A549 (cell line): ENCODE data around the gene FOXO3. TPM values are rescaled to one million over a fixed set of nuclear protein-coding genes. Genes with fewer than 3 reads are reported as not detected.
A peak's percentile ranks its signal among the peaks of the same experiment; 100 is the strongest.

Experiments used
- ATAC-seq, 2 experiments: fragments of 200-7000 bp in 1 of 2; fragments of >200 bp in 1 of 2; cut with Nextera tagmentation in 1 of 2; cut with Tn5 transposase in 1 of 2; 3 replicates each; pipeline versions ENCODE4 v1.8.0 to v1.9.1; 2018 to 2020; ENCODE audit warnings: mild to moderate bottlenecking in 1 of 2, moderate library complexity in 1 of 2
- CTCF ChIA-PET: fragments of 300-600 bp; sonication (Branson Sonifier 250); formaldehyde crosslinking; extraction: SDS; loops from one replicate; lab custom pipeline; 2021; ENCODE audit warnings: antibody characterized with exemption, inconsistent platforms; lab: Yijun Ruan, JAX
- POLR2A ChIA-PET: fragments of 350-600 bp; formaldehyde crosslinking; extraction: SDS; loops from one replicate; lab custom pipeline; 2021; ENCODE audit warnings: antibody characterized with exemption, inconsistent platforms; lab: Yijun Ruan, JAX
- DNase-seq, 2 experiments: peaks; one replicate each; pipeline versions ENCODE4 v3.0.0 to v3.0.0-alpha.2; 2011 to 2016; ENCODE audit warnings: low read depth in 1 of 2, low spot score in 1 of 2
- FAIRE-seq: peaks from 2 replicates; lab custom pipeline; 2011; peaks lifted over from hg19 to GRCh38; lab: Jason Lieb, UNC
- H3K27ac ChIP-seq, 2 experiments: fragments of >200 bp; sonication (Bioruptor Twin); formaldehyde crosslinking; 3 replicates each; pipeline ENCODE4 v1.5.1; 2016 to 2017
- H3K4me1 ChIP-seq: fragments of >200 bp; sonication (Bioruptor Twin); formaldehyde crosslinking; 3 replicates; pipeline ENCODE4 v1.6.1; 2016
- H3K4me2 ChIP-seq: fragments of >200 bp; sonication (Bioruptor Twin); formaldehyde crosslinking; 3 replicates; pipeline ENCODE4 v1.6.1; 2016
- H3K4me3 ChIP-seq: fragments of >200 bp; sonication (Bioruptor Twin); formaldehyde crosslinking; 3 replicates; pipeline ENCODE4 v1.5.1; 2016
- H3K9me3 ChIP-seq: fragments of >200 bp; sonication (Bioruptor Twin); formaldehyde crosslinking; 3 replicates; pipeline ENCODE4 v1.6.1; 2016
- BHLHE40 ChIP-seq: IDR thresholded peaks from 2 replicates; pipeline ENCODE4 v1.6.1; 2012; ENCODE audit warnings: low read depth, low read length, inconsistent platforms
- CBX2 ChIP-seq: fragments of 200-600 bp; sonication (generic); IDR thresholded peaks from 2 replicates; pipeline ENCODE4 v1.6.1; 2016; ENCODE audit warnings: low read depth, mild to moderate bottlenecking, borderline replicate concordance
- CBX8 ChIP-seq: fragments of 200-600 bp; sonication (generic); IDR thresholded peaks from 2 replicates; pipeline ENCODE4 v1.6.1; 2016
- CHD2 ChIP-seq: fragments of 150-350 bp; IDR thresholded peaks from 2 replicates; pipeline ENCODE4 v1.6.1; 2014; ENCODE audit warnings: low read length; ENCODE audit not compliant: partially characterized antibody
- CHD4 ChIP-seq: fragments of 200-600 bp; sonication (generic); IDR thresholded peaks from 2 replicates; pipeline ENCODE4 v1.6.1; 2016; ENCODE audit warnings: antibody characterized with exemption, mild to moderate bottlenecking, borderline replicate concordance
- EHMT2 ChIP-seq: fragments of 200-600 bp; sonication (generic); IDR thresholded peaks from 2 replicates; pipeline ENCODE4 v1.6.1; 2016; ENCODE audit warnings: antibody characterized with exemption, low read depth, mild to moderate bottlenecking, moderate library complexity
- EP300 ChIP-seq, 2 experiments: fragments of >200 bp; sonication (Bioruptor Twin); formaldehyde crosslinking; IDR thresholded peaks; 2 replicates in 1 of 2; 3 replicates in 1 of 2; pipeline ENCODE4 v1.6.1; 2016 to 2017
- ESRRA ChIP-seq: fragments of 150-350 bp; IDR thresholded peaks from 2 replicates; pipeline ENCODE4 v1.6.1; 2014; ENCODE audit warnings: mild to moderate bottlenecking, low read length, borderline replicate concordance
- FOSL2 ChIP-seq, 2 experiments: fragments of 450-650 bp in 1 of 2; fragments of >200 bp in 1 of 2; sonication (Bioruptor Twin) in 1 of 2; formaldehyde crosslinking; IDR thresholded peaks; 2 replicates each; pipeline versions ENCODE4 v1.5.0 to v1.6.1; 2016 to 2020; ENCODE audit warnings: mild to moderate bottlenecking in 1 of 2, moderate library complexity in 1 of 2
- FOXS1 ChIP-seq: fragments of 250-450 bp; sonication (Bioruptor Pico); IDR thresholded peaks from 2 replicates; pipeline ENCODE4 v1.5.0; 2020; ENCODE audit warnings: mild to moderate bottlenecking, moderate library complexity
- HEYL ChIP-seq: fragments of 250-450 bp; sonication (Bioruptor Pico); IDR thresholded peaks from 2 replicates; pipeline ENCODE4 v1.8.0; 2021; ENCODE audit warnings: mild to moderate bottlenecking, moderate library complexity
- HMGXB4 ChIP-seq: fragments of 250-450 bp; sonication (Bioruptor Pico); IDR thresholded peaks from 2 replicates; pipeline ENCODE4 v1.5.0; 2021; ENCODE audit warnings: mild to moderate bottlenecking, moderate library complexity, borderline replicate concordance
- KDM1A ChIP-seq: fragments of 200-600 bp; sonication (generic); IDR thresholded peaks from 2 replicates; pipeline ENCODE4 v1.6.1; 2016; ENCODE audit warnings: low read depth, mild to moderate bottlenecking
- MAZ ChIP-seq: fragments of 150-350 bp; IDR thresholded peaks from 2 replicates; pipeline ENCODE4 v1.6.1; 2014; ENCODE audit warnings: antibody characterized with exemption, low read depth, low read length, borderline replicate concordance
- MYC ChIP-seq: IDR thresholded peaks from 2 replicates; pipeline ENCODE4 v1.6.1; 2012; ENCODE audit warnings: mild to moderate bottlenecking, inconsistent platforms, low read length, improper control_type of control experiment, borderline replicate concordance
- NFE2L2 ChIP-seq: fragments of 150-350 bp; conservative IDR thresholded peaks from 2 replicates; pipeline ENCODE4 v1.6.1; 2014; ENCODE audit warnings: low read length
- NPAS2 ChIP-seq: fragments of 250-450 bp; sonication (Bioruptor Pico); IDR thresholded peaks from 2 replicates; pipeline ENCODE4 v1.8.0; 2022; ENCODE audit warnings: mild to moderate bottlenecking, moderate library complexity, borderline replicate concordance
- PBX3 ChIP-seq: IDR thresholded peaks from 2 replicates; pipeline ENCODE4 v1.6.1; 2012
- PHF8 ChIP-seq: fragments of 200-600 bp; sonication (generic); IDR thresholded peaks from 2 replicates; pipeline ENCODE4 v1.6.1; 2016; ENCODE audit warnings: low read depth, mild to moderate bottlenecking, antibody characterized with exemption, moderate library complexity, borderline replicate concordance
- POLR2A ChIP-seq: IDR thresholded peaks from 2 replicates; pipeline ENCODE4 v1.6.1; 2012; ENCODE audit warnings: mild to moderate bottlenecking, low read length
- RNF2 ChIP-seq: fragments of 200-600 bp; sonication (generic); IDR thresholded peaks from 2 replicates; pipeline ENCODE4 v1.6.1; 2016; ENCODE audit warnings: low read depth, mild to moderate bottlenecking, antibody characterized with exemption, moderate library complexity, borderline replicate concordance
- USF2 ChIP-seq: fragments of 450-650 bp; IDR thresholded peaks from 2 replicates; pipeline ENCODE4 v1.6.1; 2014; ENCODE audit warnings: antibody characterized with exemption
- ZFP36 ChIP-seq: fragments of 450-650 bp; IDR thresholded peaks from 2 replicates; pipeline ENCODE4 v1.6.1; 2014; ENCODE audit warnings: borderline replicate concordance; ENCODE audit not compliant: partially characterized antibody
- ZSCAN20 ChIP-seq: fragments of 250-450 bp; sonication (Bioruptor Pico); IDR thresholded peaks from 2 replicates; pipeline ENCODE4 v1.8.0; 2022; ENCODE audit warnings: mild to moderate bottlenecking, moderate library complexity
- WGBS: methylation state at CpG from one replicate; pipeline ENCODE4 v1.1.6; 2017; ENCODE audit errors: missing lambda C conversion rate; 5-methylcytosine and 5-hydroxymethylcytosine counted together
- polyA plus RNA-seq, 4 experiments: library from polyadenylated mRNA; depleted of rRNA in 3 of 4; stranded (reverse); fragments of >200 nt; fragmentation: RNase III in 1 of 4; extraction: RNeasy Plus Mini Kit Qiagen cat#74134 plus additional on column Dnase treatment in 1 of 4; gene quantifications; 2 replicates in 3 of 4; 3 replicates in 1 of 4; pipeline ENCODE4 v1.2.3, GENCODE V29; 2011 to 2017

The FOXO3 gene
- polyA plus RNA-seq, 2 of the 4 experiments (the other 2 are of a cell fraction) = 4.6 to 7.5 TPM

GRCh38 chr6:108565893-108566292, 5.2 kb downstream of the FOXO3 start:
- TF ChIP-seq ZFP36 (no peak), ESRRA (no peak), MYC (no peak), FOXS1 (no peak)
- ChIA-PET CTCF (no interaction called here), POLR2A (no interaction called here)
- H3K4me2 ChIP-seq = peak overlapping the region; percentile 9; the same call in 1 of the 3 replicates
- H3K4me1 ChIP-seq = peaks cover 35% of the 10 kb centered on the region; the same call in 2 of the 3 replicates
- H3K9me3 ChIP-seq = no peaks in the 10 kb centered on the region
- no peak overlapping the region for H3K27ac ChIP-seq
- ATAC-seq (no peak), FAIRE-seq (no peak), DNase-seq (no peak)
- no peak overlapping the region for H3K4me3 ChIP-seq
- WGBS = 38% methylated on average over 4 of the region's 4 CpGs

GRCh38 chr6:108566406-108566805, 5.7 kb downstream of the FOXO3 start:
- no peak for DNase-seq
- no peak for ATAC-seq
- TF ChIP-seq KDM1A = no peak
- TF ChIP-seq HMGXB4 (CRISPR knock-in tag) = no peak
- Histone ChIP-seq H3K9me3 (no peaks in the 10 kb centered on the region), H3K27ac (no peak overlapping the region), H3K4me2 (no peak overlapping the region), H3K4me1 (peaks cover 35% of the 10 kb centered on the region; the same call in 2 of the 3 replicates), H3K4me3 (no peak overlapping the region)
- CTCF ChIA-PET = interaction anchor here (0.9 kb wide), 1 partner anchor 25 kb away, joined by 3 read pairs; no protein-coding TSS in a partner anchor
- POLR2A ChIA-PET = no interaction called here
- FAIRE-seq = no peak

- no peak for TF ChIP-seq RNF2
- TF ChIP-seq KDM1A = no peak
- TF ChIP-seq FOSL2 (IDR thresholded peaks at IDR 0.05) = no peak
- no peak for TF ChIP-seq FOSL2 (CRISPR knock-in tag; IDR thresholded peaks at IDR 0.05)
- TF ChIP-seq ESRRA = no peak
- TF ChIP-seq NFE2L2 = no peak
- TF ChIP-seq CBX8 = no peak
- no peak for TF ChIP-seq PBX3
- no peak for TF ChIP-seq ZSCAN20 (CRISPR knock-in tag)
- no peak for TF ChIP-seq POLR2A
- no peak for TF ChIP-seq PHF8
- no peak for TF ChIP-seq HEYL
- TF ChIP-seq CHD2 = no peak
- TF ChIP-seq EHMT2 = no peak
- TF ChIP-seq CHD4 = no peak
- TF ChIP-seq BHLHE40 = no peak
- TF ChIP-seq MAZ = no peak
- TF ChIP-seq USF2 = no peak
- no peak for TF ChIP-seq EP300 (IDR thresholded peaks at IDR 0.05)
- TF ChIP-seq CBX2 = no peak
- TF ChIP-seq NPAS2 (CRISPR knock-in tag) = no peak
- DNase-seq (no peak), ATAC-seq (no peak), FAIRE-seq (no peak)
- H3K9me3 ChIP-seq = no peaks in the 10 kb centered on the region
- H3K4me1 ChIP-seq = peaks cover 23% of the 10 kb centered on the region; the same call in 2 of the 3 replicates
- ChIA-PET CTCF (interaction anchor here (1.2 kb wide), 3 partner anchors 26 to 238 kb away, joined by 3 read pairs; no protein-coding TSS in a partner anchor), POLR2A (no interaction called here)
- WGBS = 93% methylated on average over 5 of the region's 5 CpGs
- no peak overlapping the region for H3K4me2 ChIP-seq
- no peak overlapping the region for H3K4me3 ChIP-seq
- H3K27ac ChIP-seq = no peak overlapping the region
Measured at GRCh38 chr6:108568101-108568500, 7.4 kb downstream of the FOXO3 start.
